Heart right ventricle (tissue), 16 donors: Measurements from ENCODE around the gene AXIN1. TPM values are rescaled to one million over a fixed set of nuclear protein-coding genes. Genes with fewer than 3 reads are reported as not detected.
A peak's percentile ranks its signal among the peaks of the same experiment; 100 is the strongest.

Source experiments
- ATAC-seq, 8 donors: fragments of 200-7000 bp; cut with Tn5 transposase; one replicate each; pipeline ENCODE4 v1.9.1; 2020; ENCODE audit warnings: mild to moderate bottlenecking in 8 of 8, moderate library complexity in 8 of 8, moderate number of reproducible peaks in 1 of 8
- DNase-seq, 2 donors: peaks; one replicate each; pipeline ENCODE4 v3.0.0-alpha.2; 2020
- H3K27ac ChIP-seq, 10 donors: fragments of 200-600 bp; sonication (generic) in 2 of 10; one replicate each; pipeline versions ENCODE4 v1.5.0 to v1.8.0; 2020 to 2022; ENCODE audit warnings: mild to moderate bottlenecking in 3 of 10
- H3K27me3 ChIP-seq, 7 donors: fragments of 200-600 bp; one replicate each; pipeline ENCODE4 v1.8.0; 2021 to 2022; ENCODE audit warnings: mild to moderate bottlenecking in 2 of 7
- H3K36me3 ChIP-seq, 9 donors: fragments of 200-600 bp; sonication (generic) in 1 of 9; one replicate each; pipeline versions ENCODE4 v1.5.0 to v1.8.0; 2020 to 2022; ENCODE audit warnings: mild to moderate bottlenecking in 2 of 9
- H3K4me1 ChIP-seq, 9 donors: fragments of 200-600 bp; sonication (generic) in 1 of 9; one replicate each; pipeline versions ENCODE4 v1.5.0 to v1.8.0; 2020 to 2022; ENCODE audit warnings: mild to moderate bottlenecking in 4 of 9
- H3K4me3 ChIP-seq, 10 donors: fragments of 200-600 bp; sonication (generic) in 2 of 10; one replicate each; pipeline versions ENCODE4 v1.5.0 to v1.8.0; 2020 to 2022; ENCODE audit warnings: mild to moderate bottlenecking in 7 of 10, moderate library complexity in 2 of 10
- H3K9me3 ChIP-seq, 11 donors: fragments of 200-600 bp in 10 of 11; sonication (generic) in 2 of 11; one replicate each; pipeline versions ENCODE4 v1.5.0 to v1.8.0; 2013 to 2022; ENCODE audit warnings: mild to moderate bottlenecking in 2 of 11, control low read depth in 1 of 11, moderate library complexity in 1 of 11
- WGBS, 2 donors: extraction: QIAGEN DNeasy Blood & Tissue Kit; methylation state at CpG; one replicate each; pipeline ENCODE4 v1.1.7; 2013; ENCODE audit warnings: inconsistent platforms in 1 of 2; 5-methylcytosine and 5-hydroxymethylcytosine counted together
- intact Hi-C, 10 donors: fragments of 100-400 bp; cut with DNase I; formaldehyde crosslinking; loops; one replicate each; pipeline versions ENCODE4 v1.11.1 to v1.14.2; 2022
- polyA plus RNA-seq, 2 donors: library from polyadenylated mRNA; stranded (reverse); fragments of 200-250 nt; gene quantifications; one replicate each; pipeline ENCODE4 v1.2.3, GENCODE V29; 2013
- total RNA-seq, 10 donors: library from RNA; stranded (reverse); fragmentation: NEBNext Ultra II Directional in 3 of 10; extraction: Animal tissue kit (Norgen Biotek cat#: 25700) in 3 of 10; gene quantifications; one replicate each; pipeline versions ENCODE4 v1.2.1 to v1.2.4, GENCODE V29; 2021 to 2023
- TF ChIP-seq, protein P1 (sequence below), 9 donors: fragments of 200-600 bp; sonication (generic) in 2 of 9; IDR thresholded peaks; one replicate each; pipeline versions ENCODE4 v1.5.0 to v1.8.0; 2021 to 2022; ENCODE audit warnings: antibody characterized with exemption in 9 of 9, mild to moderate bottlenecking in 5 of 9, moderate library complexity in 1 of 9
- donor health status: Arrhythmogenic right ventricular cardiomyopathy.
- donor health status: ischemic (EF 13 %, LVEDD 7.1; RV severe dilation, severe dysfunction).
- donor health status: healthy with polysubstance abuse.
- donor health status: DM: no; HTN: yes; CAD: no.
- donor health status: DM: no; HTN: no; CAD: no.
- donor health status: ischemic (EF 25% LVEDD 6.9; RV normal size, moderate dysfunction).
- donor health status: ischemic (EF 25% LVEDD 5.7; RV mildly dilated, moderate dysfunction).
- donor health status: healthy.
- donor health status: DM: yes; HTN: yes; CAD: no.
- donor health status: Ischemic cardiomyopathy.
- donor health status: ischemic (EF 35%, LVEDD 5.7; RV mildly dilated, moderate dysfunction).
- donor health status: nonischemic (EF 11% LVEDD 7.7; RV severe dilation, severe dysfunction).
- donor health status: DM: yes; HTN: yes; CAD: no.
- donor health status: PGD.
- donor health status: ischemic (EF 29% LVEDD 5.4; RV normal size, mild dysfunction).
- donor health status: nonischemic (EF 23%, LVEDD 6.1; RV moderate dilation, normal function).

AXIN1 gene
- total and polyA plus RNA-seq, 12 donors = 7.7 to 16.1 (median 9.5) TPM

DNA sequence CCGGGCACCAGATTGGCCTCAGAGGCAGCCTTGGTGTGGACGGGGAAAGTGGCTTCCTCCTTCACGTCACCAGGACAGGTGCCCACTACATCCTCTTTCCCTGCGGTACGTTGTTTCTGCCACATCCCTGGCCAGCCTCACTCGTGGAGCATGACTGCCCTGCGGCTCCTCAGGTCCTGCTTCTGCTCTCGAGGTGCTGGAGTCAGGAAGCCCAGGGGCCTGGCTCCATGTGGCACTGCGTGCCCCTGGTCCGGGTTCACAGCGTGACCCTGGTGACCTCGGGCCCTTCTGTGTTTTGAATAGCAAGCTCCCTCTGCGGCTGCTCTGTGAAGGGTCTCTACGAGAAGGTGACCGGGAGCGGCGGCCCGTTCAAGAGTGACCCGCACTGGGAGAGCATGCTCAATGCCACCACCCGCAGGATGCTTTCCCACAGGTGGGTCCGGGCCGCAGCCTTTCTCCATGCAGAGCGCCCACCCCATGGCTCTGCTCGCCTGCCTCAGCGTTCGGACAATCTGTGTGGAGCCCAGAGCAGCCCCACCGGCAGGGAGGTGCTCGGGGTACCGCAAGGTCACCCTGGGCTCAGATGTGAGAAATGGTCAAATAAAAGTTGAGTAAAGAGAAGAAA lies 90.3 kb downstream of the AXIN1 start:
- WGBS, 2 donors = 94% methylated on average over 29 of the region's 29 CpGs

DNA sequence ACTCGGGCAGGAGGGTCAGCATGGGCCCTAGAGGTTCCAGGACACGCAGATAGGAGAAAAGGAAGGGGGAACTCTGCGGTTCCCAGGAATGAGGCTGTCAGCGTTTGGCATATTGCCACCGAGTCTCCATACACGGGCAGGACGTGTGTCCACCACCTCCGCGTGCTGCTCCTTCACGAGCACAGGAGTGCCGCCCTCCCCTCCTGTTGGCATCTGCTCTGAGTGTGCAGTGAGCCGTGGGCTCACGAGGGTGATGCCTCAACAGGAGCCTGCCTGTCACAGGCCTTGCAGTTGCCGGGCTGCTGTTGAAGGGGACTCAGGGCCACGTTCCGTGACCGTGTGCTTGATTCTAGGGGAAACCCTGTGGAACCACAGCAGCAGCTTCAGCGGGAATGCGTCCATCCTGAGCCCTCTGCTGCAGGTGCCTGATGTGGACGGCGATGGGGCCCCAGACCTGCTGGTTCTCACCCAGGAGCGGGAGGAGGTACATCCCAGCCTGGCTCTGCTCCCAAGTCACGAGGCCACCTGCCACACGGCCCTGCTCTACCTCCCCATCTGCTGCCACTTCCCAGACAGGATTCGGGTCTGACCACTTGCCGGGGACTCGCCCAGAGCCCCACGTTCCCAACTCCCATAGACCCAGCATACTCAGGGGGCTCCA lies 91.4 kb downstream of the AXIN1 start:
- DNase-seq (no peak), ATAC-seq (peak in 2 of 8 donors; percentile 8 to 20)
- H3K36me3 ChIP-seq = peaks cover 0 to 91% (median 42%) of the 10 kb centered on the region in 9 donors
- no peaks in the 10 kb centered on the region for H3K9me3 ChIP-seq
- no peak overlapping the region for H3K4me3 ChIP-seq
- TF ChIP-seq, protein P1, sequence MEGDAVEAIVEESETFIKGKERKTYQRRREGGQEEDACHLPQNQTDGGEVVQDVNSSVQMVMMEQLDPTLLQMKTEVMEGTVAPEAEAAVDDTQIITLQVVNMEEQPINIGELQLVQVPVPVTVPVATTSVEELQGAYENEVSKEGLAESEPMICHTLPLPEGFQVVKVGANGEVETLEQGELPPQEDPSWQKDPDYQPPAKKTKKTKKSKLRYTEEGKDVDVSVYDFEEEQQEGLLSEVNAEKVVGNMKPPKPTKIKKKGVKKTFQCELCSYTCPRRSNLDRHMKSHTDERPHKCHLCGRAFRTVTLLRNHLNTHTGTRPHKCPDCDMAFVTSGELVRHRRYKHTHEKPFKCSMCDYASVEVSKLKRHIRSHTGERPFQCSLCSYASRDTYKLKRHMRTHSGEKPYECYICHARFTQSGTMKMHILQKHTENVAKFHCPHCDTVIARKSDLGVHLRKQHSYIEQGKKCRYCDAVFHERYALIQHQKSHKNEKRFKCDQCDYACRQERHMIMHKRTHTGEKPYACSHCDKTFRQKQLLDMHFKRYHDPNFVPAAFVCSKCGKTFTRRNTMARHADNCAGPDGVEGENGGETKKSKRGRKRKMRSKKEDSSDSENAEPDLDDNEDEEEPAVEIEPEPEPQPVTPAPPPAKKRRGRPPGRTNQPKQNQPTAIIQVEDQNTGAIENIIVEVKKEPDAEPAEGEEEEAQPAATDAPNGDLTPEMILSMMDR (IDR thresholded peaks at IDR 0.05) = no peak
- H3K27me3 ChIP-seq = no peaks in the 10 kb centered on the region
- 72 to 86% methylated on average over 28 of the region's 28 CpGs for WGBS, 2 donors
- H3K27ac ChIP-seq = no peak overlapping the region
- intact Hi-C loops = no loop called here
- H3K4me1 ChIP-seq = no peaks in the 10 kb centered on the region

More for the DNA sequence above, 90.3 kb downstream of the AXIN1 start:
- Histone ChIP-seq H3K36me3 (peaks cover 0 to 81% (median 42%) of the 10 kb centered on the region in 9 donors), H3K27ac (no peak overlapping the region), H3K9me3 (no peaks in the 10 kb centered on the region), H3K27me3 (no peaks in the 10 kb centered on the region), H3K4me3 (no peak overlapping the region), H3K4me1 (no peaks in the 10 kb centered on the region)
- ATAC-seq = no peak
- DNase-seq = no peak
- TF ChIP-seq, protein P1 (IDR thresholded peaks at IDR 0.05) = no peak
- intact Hi-C loops = no loop called here

DNA sequence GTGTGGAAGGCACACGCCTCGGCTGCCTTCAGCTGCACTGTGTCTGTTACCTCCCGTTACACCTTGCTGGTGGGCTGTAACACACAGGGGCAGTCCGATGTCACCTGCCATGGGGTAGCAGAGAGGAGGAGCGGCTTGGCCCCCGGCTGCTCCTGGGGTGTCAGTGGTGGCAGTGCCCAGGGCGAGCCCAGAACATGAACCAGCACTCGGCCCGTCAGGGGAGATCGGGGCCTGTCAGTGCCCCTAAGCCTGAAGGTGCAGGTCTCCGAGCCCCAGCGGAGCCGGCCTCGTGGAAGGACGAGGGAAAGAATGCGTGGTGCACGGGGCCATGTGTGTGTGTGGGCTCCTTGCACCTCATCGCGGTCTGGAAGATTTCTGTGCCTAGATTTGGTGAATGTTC lies 92.2 kb downstream of the AXIN1 start:
- no peaks in the 10 kb centered on the region for H3K27me3 ChIP-seq
- ATAC-seq = no peak
- H3K36me3 ChIP-seq = peaks cover 0 to 95% (median 47%) of the 10 kb centered on the region in 9 donors
- intact Hi-C loops = no loop called here
- TF ChIP-seq, protein P1 (IDR thresholded peaks at IDR 0.05) = no peak
- no peaks in the 10 kb centered on the region for H3K9me3 ChIP-seq
- 92 to 94% methylated on average over 19 of the region's 19 CpGs for WGBS, 2 donors
- H3K4me3 ChIP-seq = no peak overlapping the region
- DNase-seq = no peak
- H3K27ac ChIP-seq = no peak overlapping the region
- no peaks in the 10 kb centered on the region for H3K4me1 ChIP-seq

DNA sequence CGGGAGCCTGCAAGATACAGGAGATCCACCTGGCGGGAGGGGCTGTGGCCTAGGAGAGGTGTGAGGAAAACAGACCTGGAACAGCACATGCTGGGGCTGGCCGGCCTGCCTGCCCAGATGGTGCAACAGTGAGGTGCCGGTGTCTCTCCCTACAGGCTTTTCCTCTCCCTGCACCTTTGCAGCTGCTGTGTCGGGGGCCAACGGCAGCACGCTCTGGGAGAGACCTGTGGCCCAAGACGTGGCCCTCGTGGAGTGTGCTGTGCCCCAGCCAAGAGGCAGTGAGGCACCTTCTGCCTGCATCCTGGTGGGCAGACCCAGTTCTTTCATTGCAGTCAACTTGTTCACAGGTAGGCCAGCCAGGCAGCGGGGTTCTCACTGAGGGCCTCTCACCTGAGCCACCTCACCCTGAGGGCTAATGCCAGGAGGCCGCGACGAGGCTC lies 92.7 kb downstream of the AXIN1 start:
- Histone ChIP-seq H3K36me3 (peaks cover 0 to 95% (median 52%) of the 10 kb centered on the region in 9 donors), H3K9me3 (no peaks in the 10 kb centered on the region), H3K27me3 (no peaks in the 10 kb centered on the region), H3K4me3 (no peak overlapping the region), H3K27ac (no peak overlapping the region), H3K4me1 (no peaks in the 10 kb centered on the region)
- intact Hi-C loops = no loop called here
- ATAC-seq (no peak), DNase-seq (no peak)
- 86 to 93% methylated on average over 13 of the region's 13 CpGs for WGBS, 2 donors
- TF ChIP-seq, protein P1 (IDR thresholded peaks at IDR 0.05) = no peak
